ENCODE measurements around the gene SCP2. TPM values are rescaled to one million over a fixed set of nuclear protein-coding genes. Genes with fewer than 3 reads are reported as not detected.

The SCP2 gene
- total RNA-seq, 1 experiment from 2014 or later, result 73.2 TPM

GRCh38 chr1:53086491-53087070 is 159.5 kb downstream of the SCP2 start:
- H3K27ac ChIP-seq (ENCODE audit: low read depth, low read length, poor library complexity, severe bottlenecking), result no peak overlapping the region

GRCh38 chr1:53087332-53088285 is 160.5 kb downstream of the SCP2 start:
- POLR2A ChIA-PET (ENCODE audit: low non-redundant PET), result no interaction called here
- Histone ChIP-seq H3K36me3 (ENCODE audit: insufficient read depth, low read length, poor library complexity, severe bottlenecking) (no peaks in the 10 kb centered on the region), H3K27me3 (replicated peaks; ENCODE audit: insufficient read depth, low read depth, low read length, poor library complexity) (no peaks in the 10 kb centered on the region), H3K4me1 (ENCODE audit: insufficient read depth, low read length, poor library complexity, severe bottlenecking) (no peaks in the 10 kb centered on the region), H3K9me3 (ENCODE audit: low read depth, low read length, poor library complexity, severe bottlenecking) (no peaks in the 10 kb centered on the region), H3K4me3 (ENCODE audit: low read depth, low read length, poor library complexity, severe bottlenecking) (no peak overlapping the region), H3K27ac (ENCODE audit: low read depth, low read length, poor library complexity, severe bottlenecking) (no peak overlapping the region)
- no TSS peak for BruUV-seq (replicated peaks)
- CTCF ChIA-PET, result no interaction called here
- intact Hi-C loops (cut with micrococcal nuclease; ENCODE audit: unreplicated experiment), result no loop called here
- DNase-seq (ENCODE audit: low spot score), result no peak
- TF ChIP-seq EZH2 (IDR thresholded peaks at IDR 0.05; ENCODE audit: borderline replicate concordance, low read depth, low read length, poor library complexity, severe bottlenecking) (no peak), CTCF (conservative IDR thresholded peaks at IDR 0.05; ENCODE audit: low read depth, low read length) (no peak)

More at GRCh38 chr1:53086491-53087070, 159.5 kb downstream of the SCP2 start:
- Histone ChIP-seq H3K9me3 (ENCODE audit: low read depth, low read length, poor library complexity, severe bottlenecking) (no peaks in the 10 kb centered on the region), H3K36me3 (ENCODE audit: insufficient read depth, low read length, poor library complexity, severe bottlenecking) (no peaks in the 10 kb centered on the region), H3K4me1 (ENCODE audit: insufficient read depth, low read length, poor library complexity, severe bottlenecking) (no peaks in the 10 kb centered on the region), H3K27me3 (replicated peaks; ENCODE audit: insufficient read depth, low read depth, low read length, poor library complexity) (no peaks in the 10 kb centered on the region), H3K4me3 (ENCODE audit: low read depth, low read length, poor library complexity, severe bottlenecking) (no peak overlapping the region)
- DNase-seq (ENCODE audit: low spot score), result no peak
- TF ChIP-seq CTCF (conservative IDR thresholded peaks at IDR 0.05; ENCODE audit: low read depth, low read length) (no peak), EZH2 (IDR thresholded peaks at IDR 0.05; ENCODE audit: borderline replicate concordance, low read depth, low read length, poor library complexity, severe bottlenecking) (no peak)
- BruUV-seq (replicated peaks), result no TSS peak
- intact Hi-C loops (cut with micrococcal nuclease; ENCODE audit: unreplicated experiment), result no loop called here
- ChIA-PET POLR2A (ENCODE audit: low non-redundant PET) (no interaction called here), CTCF (no interaction called here)

GRCh38 chr1:53088616-53089300 is 161.7 kb downstream of the SCP2 start:
- intact Hi-C loops (cut with micrococcal nuclease; ENCODE audit: unreplicated experiment), result no loop called here
- H3K4me1 ChIP-seq (ENCODE audit: insufficient read depth, low read length, poor library complexity, severe bottlenecking), result no peaks in the 10 kb centered on the region
- no peaks in the 10 kb centered on the region for H3K36me3 ChIP-seq (ENCODE audit: insufficient read depth, low read length, poor library complexity, severe bottlenecking)
- no peak overlapping the region for H3K4me3 ChIP-seq (ENCODE audit: low read depth, low read length, poor library complexity, severe bottlenecking)
- no peak for DNase-seq (ENCODE audit: low spot score)
- no peaks in the 10 kb centered on the region for H3K27me3 ChIP-seq (replicated peaks; ENCODE audit: insufficient read depth, low read depth, low read length, poor library complexity)
- no peak overlapping the region for H3K27ac ChIP-seq (ENCODE audit: low read depth, low read length, poor library complexity, severe bottlenecking)
- ChIA-PET CTCF (no interaction called here), POLR2A (ENCODE audit: low non-redundant PET) (no interaction called here)
- H3K9me3 ChIP-seq (ENCODE audit: low read depth, low read length, poor library complexity, severe bottlenecking), result no peaks in the 10 kb centered on the region
- TF ChIP-seq EZH2 (IDR thresholded peaks at IDR 0.05; ENCODE audit: borderline replicate concordance, low read depth, low read length, poor library complexity, severe bottlenecking), result no peak
- TF ChIP-seq CTCF (conservative IDR thresholded peaks at IDR 0.05; ENCODE audit: low read depth, low read length), result no peak
- no TSS peak for BruUV-seq (replicated peaks)

All from A673 (cell line).